Peyer's patch (tissue), 4 donors: ENCODE data around the gene UBE2J1.

Experiments used
- POLR2A ChIP-seq, 2 donors: fragments of 450-650 bp; IDR thresholded peaks; one replicate each; pipeline ENCODE4 v1.5.1; 2017; ENCODE audit warnings: antibody characterized with exemption in 2 of 2, mild to moderate bottlenecking in 2 of 2, moderate library complexity in 2 of 2
- TF ChIP-seq, protein P1 (sequence below), 6 experiments: fragments of 450-650 bp in 4 of 6; fragments of 200-600 bp in 2 of 6; sonication (generic) in 1 of 6; IDR thresholded peaks; one replicate each; pipeline ENCODE4 v1.5.1; 2017 to 2019; ENCODE audit warnings: antibody characterized with exemption in 6 of 6, mild to moderate bottlenecking in 3 of 6, moderate library complexity in 1 of 6

GRCh38 chr6:89398762-89399525, 46.4 kb upstream of the UBE2J1 start:
- TF ChIP-seq, protein P1, sequence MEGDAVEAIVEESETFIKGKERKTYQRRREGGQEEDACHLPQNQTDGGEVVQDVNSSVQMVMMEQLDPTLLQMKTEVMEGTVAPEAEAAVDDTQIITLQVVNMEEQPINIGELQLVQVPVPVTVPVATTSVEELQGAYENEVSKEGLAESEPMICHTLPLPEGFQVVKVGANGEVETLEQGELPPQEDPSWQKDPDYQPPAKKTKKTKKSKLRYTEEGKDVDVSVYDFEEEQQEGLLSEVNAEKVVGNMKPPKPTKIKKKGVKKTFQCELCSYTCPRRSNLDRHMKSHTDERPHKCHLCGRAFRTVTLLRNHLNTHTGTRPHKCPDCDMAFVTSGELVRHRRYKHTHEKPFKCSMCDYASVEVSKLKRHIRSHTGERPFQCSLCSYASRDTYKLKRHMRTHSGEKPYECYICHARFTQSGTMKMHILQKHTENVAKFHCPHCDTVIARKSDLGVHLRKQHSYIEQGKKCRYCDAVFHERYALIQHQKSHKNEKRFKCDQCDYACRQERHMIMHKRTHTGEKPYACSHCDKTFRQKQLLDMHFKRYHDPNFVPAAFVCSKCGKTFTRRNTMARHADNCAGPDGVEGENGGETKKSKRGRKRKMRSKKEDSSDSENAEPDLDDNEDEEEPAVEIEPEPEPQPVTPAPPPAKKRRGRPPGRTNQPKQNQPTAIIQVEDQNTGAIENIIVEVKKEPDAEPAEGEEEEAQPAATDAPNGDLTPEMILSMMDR (IDR thresholded peaks at IDR 0.05), result no peak
- TF ChIP-seq POLR2A (IDR thresholded peaks at IDR 0.05), result no peak
